K562 (cell line): ENCODE measurements around the gene TAS1R3. TPM values are rescaled to one million over a fixed set of nuclear protein-coding genes. Genes with fewer than 3 reads are reported as not detected.

Source experiments
- CTBP1 ChIP-seq: fragments of 450-650 bp; IDR thresholded peaks from 2 replicates; pipeline ENCODE4 v1.6.1; 2016; ENCODE audit warnings: borderline replicate concordance
- HNRNPK ChIP-seq: fragments of 200-400 bp; formaldehyde crosslinking; IDR thresholded peaks from one replicate; pipeline ENCODE4 v1.6.1; 2018; ENCODE audit warnings: mild to moderate bottlenecking, low read depth, low read length; ENCODE audit not compliant: poor library complexity, severe bottlenecking
- NCOA6 ChIP-seq: fragments of 450-650 bp; IDR thresholded peaks from 2 replicates; pipeline ENCODE4 v1.6.1; 2017; ENCODE audit warnings: mild to moderate bottlenecking
- NFE2L1 ChIP-seq: fragments of 450-650 bp; IDR thresholded peaks from 2 replicates; pipeline ENCODE4 v1.6.1; 2016; ENCODE audit warnings: missing genetic modification characterization, low read depth, mild to moderate bottlenecking, missing compliant biosample characterization, moderate library complexity, borderline replicate concordance
- U2AF2 ChIP-seq: fragments of 200-400 bp; formaldehyde crosslinking; optimal IDR thresholded peaks from 2 replicates; pipeline ENCODE3; 2017; ENCODE audit warnings: low read depth, mild to moderate bottlenecking, low read length
- ZFX ChIP-seq: sonication (generic); formaldehyde crosslinking; IDR thresholded peaks from 2 replicates; pipeline ENCODE4 v1.8.0; 2022; ENCODE audit warnings: mild to moderate bottlenecking, missing genetic modification reagents, moderate library complexity
- ZNF583 ChIP-seq: fragments of 250-450 bp; sonication (Bioruptor Pico); IDR thresholded peaks from 2 replicates; pipeline ENCODE4 v1.4.0; 2020
- polyA plus RNA-seq, 8 experiments: library from polyadenylated mRNA; depleted of rRNA in 4 of 8; stranded (reverse) in 5 of 8; unstranded in 3 of 8; fragments of >200 nt; fragmentation: Nextera tagmentation in 2 of 8; fragmentation: Illumina TruSeq in 1 of 8; extraction: Ambion mirVana in 2 of 8; extraction: Trizol in 1 of 8; gene quantifications; 2 replicates each; pipeline versions ENCODE4 v1.2.1 to v1.2.3, GENCODE V29; 2011 to 2014; ENCODE audit warnings: inconsistent platforms in 1 of 8, missing spikeins in 1 of 8
- total RNA-seq, 7 experiments: library from RNA; depleted of rRNA in 6 of 7; stranded (reverse); fragments of >200 nt in 6 of 7; fragmentation: Illumina TruSeq in 2 of 7; extraction: Trizol in 2 of 7; gene quantifications; 2 replicates each; pipeline versions ENCODE4 v1.2.1 to v1.2.3, GENCODE V29; 2011 to 2021; ENCODE audit warnings: low replicate concordance in 1 of 7
- TF ChIP-seq, protein P1 (sequence below): sonication (generic); formaldehyde crosslinking; IDR thresholded peaks from 2 replicates; pipeline ENCODE4 v1.8.0; 2022; ENCODE audit warnings: missing genetic modification reagents, mild to moderate bottlenecking, borderline replicate concordance
- TF ChIP-seq, protein P2 (sequence below): fragments of 250-450 bp; sonication (Bioruptor Pico); IDR thresholded peaks from 2 replicates; pipeline ENCODE4 v1.4.0; 2020; ENCODE audit warnings: mild to moderate bottlenecking, moderate library complexity, borderline replicate concordance
- TF ChIP-seq, protein P3 (sequence below): fragments of 450-650 bp; conservative IDR thresholded peaks from 2 replicates; pipeline ENCODE4 v1.6.1; 2016; ENCODE audit warnings: missing genetic modification characterization, low read depth, mild to moderate bottlenecking, missing compliant biosample characterization, moderate library complexity
- TF ChIP-seq, protein P4 (sequence below), 3 experiments: fragments of 200-800 bp in 1 of 3; sonication (Bioruptor generic) in 1 of 3; sonication (generic) in 1 of 3; formaldehyde crosslinking in 1 of 3; IDR thresholded peaks; 2 replicates each; pipeline versions ENCODE4 v1.6.1 to v1.8.0; 2016 to 2022; ENCODE audit warnings: mild to moderate bottlenecking in 2 of 3, missing compliant biosample characterization in 2 of 3, missing genetic modification characterization in 2 of 3, missing genetic modification reagents in 1 of 3
- TF ChIP-seq, protein P5 (sequence below), 2 experiments: fragments of 450-650 bp in 1 of 2; sonication (generic) in 1 of 2; formaldehyde crosslinking; conservative IDR thresholded peaks; 2 replicates each; pipeline versions ENCODE4 v1.4.0 to v1.8.1; 2020 to 2022; ENCODE audit warnings: mild to moderate bottlenecking in 1 of 2, missing genetic modification reagents in 1 of 2
- TF ChIP-seq, protein P6 (sequence below): IDR thresholded peaks from 3 replicates; pipeline ENCODE4 v1.6.1; 2011; ENCODE audit warnings: borderline replicate concordance, mild to moderate bottlenecking, moderate library complexity; ENCODE audit not compliant: insufficient read length; ENCODE audit errors: extremely low read depth

TAS1R3 gene
- total and polyA plus RNA-seq, 9 of the 15 experiments (the other 6 are each of a cell fraction or from before 2014, with no cell fraction given) = 0.07 to 0.13 TPM; not detected in 7

DNA sequence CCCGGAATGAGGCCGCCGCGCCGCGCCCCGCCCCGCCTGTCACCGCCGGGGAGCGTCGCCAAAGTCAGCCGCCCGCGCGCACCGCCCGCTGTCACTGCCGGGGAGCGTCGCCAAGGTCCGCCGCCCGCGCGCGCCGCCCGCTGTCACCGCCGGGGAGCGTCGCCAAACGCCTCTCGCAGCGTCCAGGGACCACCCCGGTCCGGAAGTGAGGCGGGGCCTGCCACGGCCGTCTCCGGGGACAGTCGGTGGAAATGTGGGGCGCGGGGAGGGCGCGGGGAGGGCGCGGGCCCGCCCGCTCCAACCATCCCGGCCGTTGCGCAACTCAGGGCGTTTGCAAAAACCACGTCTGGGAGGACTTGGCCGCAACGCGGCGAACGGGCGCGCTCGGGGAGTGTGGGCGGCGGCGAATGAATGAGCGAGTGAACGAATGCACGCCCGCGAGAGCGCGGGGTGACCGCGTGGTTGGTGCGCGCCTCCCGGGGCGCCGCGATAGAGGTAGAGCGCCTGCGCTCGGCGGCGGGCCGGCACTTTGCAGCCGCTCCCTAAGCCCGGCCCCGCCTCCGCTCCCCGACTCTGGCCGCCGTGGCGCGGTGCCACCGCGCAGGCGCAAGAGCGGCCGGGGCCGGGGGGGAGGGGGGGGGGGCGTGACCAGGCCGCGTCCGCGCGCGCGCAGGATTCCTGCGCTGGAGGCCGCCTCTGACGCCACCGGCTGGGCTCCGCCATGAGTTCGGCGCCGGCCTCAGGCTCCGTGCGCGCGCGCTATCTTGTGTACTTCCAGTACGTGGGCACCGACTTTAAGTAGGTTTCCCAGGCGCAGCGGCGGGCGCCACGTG is 22.9 kb upstream of the TAS1R3 start, which contains the start of the genes ACAP3 and PUSL1 (continued):
- TF ChIP-seq, protein P1, sequence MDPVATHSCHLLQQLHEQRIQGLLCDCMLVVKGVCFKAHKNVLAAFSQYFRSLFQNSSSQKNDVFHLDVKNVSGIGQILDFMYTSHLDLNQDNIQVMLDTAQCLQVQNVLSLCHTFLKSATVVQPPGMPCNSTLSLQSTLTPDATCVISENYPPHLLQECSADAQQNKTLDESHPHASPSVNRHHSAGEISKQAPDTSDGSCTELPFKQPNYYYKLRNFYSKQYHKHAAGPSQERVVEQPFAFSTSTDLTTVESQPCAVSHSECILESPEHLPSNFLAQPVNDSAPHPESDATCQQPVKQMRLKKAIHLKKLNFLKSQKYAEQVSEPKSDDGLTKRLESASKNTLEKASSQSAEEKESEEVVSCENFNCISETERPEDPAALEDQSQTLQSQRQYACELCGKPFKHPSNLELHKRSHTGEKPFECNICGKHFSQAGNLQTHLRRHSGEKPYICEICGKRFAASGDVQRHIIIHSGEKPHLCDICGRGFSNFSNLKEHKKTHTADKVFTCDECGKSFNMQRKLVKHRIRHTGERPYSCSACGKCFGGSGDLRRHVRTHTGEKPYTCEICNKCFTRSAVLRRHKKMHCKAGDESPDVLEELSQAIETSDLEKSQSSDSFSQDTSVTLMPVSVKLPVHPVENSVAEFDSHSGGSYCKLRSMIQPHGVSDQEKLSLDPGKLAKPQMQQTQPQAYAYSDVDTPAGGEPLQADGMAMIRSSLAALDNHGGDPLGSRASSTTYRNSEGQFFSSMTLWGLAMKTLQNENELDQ = no peak; the same call in 1 of the 2 replicates
- TF ChIP-seq HNRNPK (peak; percentile 65), U2AF2 (no peak), CTBP1 (peak; percentile 100), ZNF583 (no peak), NCOA6 (no peak), NFE2L1 (tag) (no peak), ZFX (CRISPR knock-in tag) (peak; percentile 66)
- TF ChIP-seq, protein P2, sequence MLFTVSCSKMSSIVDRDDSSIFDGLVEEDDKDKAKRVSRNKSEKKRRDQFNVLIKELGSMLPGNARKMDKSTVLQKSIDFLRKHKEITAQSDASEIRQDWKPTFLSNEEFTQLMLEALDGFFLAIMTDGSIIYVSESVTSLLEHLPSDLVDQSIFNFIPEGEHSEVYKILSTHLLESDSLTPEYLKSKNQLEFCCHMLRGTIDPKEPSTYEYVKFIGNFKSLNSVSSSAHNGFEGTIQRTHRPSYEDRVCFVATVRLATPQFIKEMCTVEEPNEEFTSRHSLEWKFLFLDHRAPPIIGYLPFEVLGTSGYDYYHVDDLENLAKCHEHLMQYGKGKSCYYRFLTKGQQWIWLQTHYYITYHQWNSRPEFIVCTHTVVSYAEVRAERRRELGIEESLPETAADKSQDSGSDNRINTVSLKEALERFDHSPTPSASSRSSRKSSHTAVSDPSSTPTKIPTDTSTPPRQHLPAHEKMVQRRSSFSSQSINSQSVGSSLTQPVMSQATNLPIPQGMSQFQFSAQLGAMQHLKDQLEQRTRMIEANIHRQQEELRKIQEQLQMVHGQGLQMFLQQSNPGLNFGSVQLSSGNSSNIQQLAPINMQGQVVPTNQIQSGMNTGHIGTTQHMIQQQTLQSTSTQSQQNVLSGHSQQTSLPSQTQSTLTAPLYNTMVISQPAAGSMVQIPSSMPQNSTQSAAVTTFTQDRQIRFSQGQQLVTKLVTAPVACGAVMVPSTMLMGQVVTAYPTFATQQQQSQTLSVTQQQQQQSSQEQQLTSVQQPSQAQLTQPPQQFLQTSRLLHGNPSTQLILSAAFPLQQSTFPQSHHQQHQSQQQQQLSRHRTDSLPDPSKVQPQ (CRISPR knock-in tag) = no peak
- TF ChIP-seq, protein P3, sequence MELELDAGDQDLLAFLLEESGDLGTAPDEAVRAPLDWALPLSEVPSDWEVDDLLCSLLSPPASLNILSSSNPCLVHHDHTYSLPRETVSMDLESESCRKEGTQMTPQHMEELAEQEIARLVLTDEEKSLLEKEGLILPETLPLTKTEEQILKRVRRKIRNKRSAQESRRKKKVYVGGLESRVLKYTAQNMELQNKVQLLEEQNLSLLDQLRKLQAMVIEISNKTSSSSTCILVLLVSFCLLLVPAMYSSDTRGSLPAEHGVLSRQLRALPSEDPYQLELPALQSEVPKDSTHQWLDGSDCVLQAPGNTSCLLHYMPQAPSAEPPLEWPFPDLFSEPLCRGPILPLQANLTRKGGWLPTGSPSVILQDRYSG = no peak
- TF ChIP-seq, protein P4, sequence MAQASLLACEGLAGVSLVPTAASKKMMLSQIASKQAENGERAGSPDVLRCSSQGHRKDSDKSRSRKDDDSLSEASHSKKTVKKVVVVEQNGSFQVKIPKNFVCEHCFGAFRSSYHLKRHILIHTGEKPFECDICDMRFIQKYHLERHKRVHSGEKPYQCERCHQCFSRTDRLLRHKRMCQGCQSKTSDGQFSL (CRISPR knock-in tag; IDR thresholded peaks at IDR 0.05) = peak; percentile 96
- TF ChIP-seq, protein P4 (tag; IDR thresholded peaks at IDR 0.05) = peak in 1 of 2 experiments; percentile 99; a peak in 2 of 4 replicates
- TF ChIP-seq, protein P5, sequence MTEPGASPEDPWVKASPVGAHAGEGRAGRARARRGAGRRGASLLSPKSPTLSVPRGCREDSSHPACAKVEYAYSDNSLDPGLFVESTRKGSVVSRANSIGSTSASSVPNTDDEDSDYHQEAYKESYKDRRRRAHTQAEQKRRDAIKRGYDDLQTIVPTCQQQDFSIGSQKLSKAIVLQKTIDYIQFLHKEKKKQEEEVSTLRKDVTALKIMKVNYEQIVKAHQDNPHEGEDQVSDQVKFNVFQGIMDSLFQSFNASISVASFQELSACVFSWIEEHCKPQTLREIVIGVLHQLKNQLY (CRISPR knock-in tag; conservative IDR thresholded peaks at IDR 0.05) = 0 out of 4 replicates have a peak, but pooled peaks of 1 of the 2 experiments have one; percentile 28
- TF ChIP-seq, protein P6, sequence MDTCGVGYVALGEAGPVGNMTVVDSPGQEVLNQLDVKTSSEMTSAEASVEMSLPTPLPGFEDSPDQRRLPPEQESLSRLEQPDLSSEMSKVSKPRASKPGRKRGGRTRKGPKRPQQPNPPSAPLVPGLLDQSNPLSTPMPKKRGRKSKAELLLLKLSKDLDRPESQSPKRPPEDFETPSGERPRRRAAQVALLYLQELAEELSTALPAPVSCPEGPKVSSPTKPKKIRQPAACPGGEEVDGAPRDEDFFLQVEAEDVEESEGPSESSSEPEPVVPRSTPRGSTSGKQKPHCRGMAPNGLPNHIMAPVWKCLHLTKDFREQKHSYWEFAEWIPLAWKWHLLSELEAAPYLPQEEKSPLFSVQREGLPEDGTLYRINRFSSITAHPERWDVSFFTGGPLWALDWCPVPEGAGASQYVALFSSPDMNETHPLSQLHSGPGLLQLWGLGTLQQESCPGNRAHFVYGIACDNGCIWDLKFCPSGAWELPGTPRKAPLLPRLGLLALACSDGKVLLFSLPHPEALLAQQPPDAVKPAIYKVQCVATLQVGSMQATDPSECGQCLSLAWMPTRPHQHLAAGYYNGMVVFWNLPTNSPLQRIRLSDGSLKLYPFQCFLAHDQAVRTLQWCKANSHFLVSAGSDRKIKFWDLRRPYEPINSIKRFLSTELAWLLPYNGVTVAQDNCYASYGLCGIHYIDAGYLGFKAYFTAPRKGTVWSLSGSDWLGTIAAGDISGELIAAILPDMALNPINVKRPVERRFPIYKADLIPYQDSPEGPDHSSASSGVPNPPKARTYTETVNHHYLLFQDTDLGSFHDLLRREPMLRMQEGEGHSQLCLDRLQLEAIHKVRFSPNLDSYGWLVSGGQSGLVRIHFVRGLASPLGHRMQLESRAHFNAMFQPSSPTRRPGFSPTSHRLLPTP = peak; percentile 31
